IMR-90 (cell line): ENCODE results near the gene AADACL4. TPM values are rescaled to one million over a fixed set of nuclear protein-coding genes. Genes with fewer than 3 reads are reported as not detected.

ENCODE experiments used
- ATAC-seq: fragments of 200-7000 bp; cut with Tn5 transposase; 2 replicates; pipeline ENCODE4 v1.9.1; 2020; ENCODE audit warnings: low read depth, mild to moderate bottlenecking, moderate library complexity
- BruUV-seq: library from RNA; stranded (reverse); fragments of 400-500 nt; replicated peaks from 2 replicates; lab custom pipeline; 2021; lab: Mats Ljungman, UMichigan
- CTCF ChIA-PET: fragments of 300-600 bp; formaldehyde crosslinking; extraction: SDS; loops from one replicate; lab custom pipeline; 2021; ENCODE audit warnings: antibody characterized with exemption; lab: Yijun Ruan, JAX
- POLR2A ChIA-PET: fragments of 300-600 bp; sonication (Branson Sonifier 250); formaldehyde crosslinking; loops from one replicate; lab custom pipeline; 2022; ENCODE audit warnings: antibody characterized with exemption; ENCODE audit not compliant: unreplicated experiment; lab: Charles Lee
- DNase-seq: peaks from one replicate; pipeline ENCODE4 v3.0.0; 2013
- H2AFZ ChIP-seq: replicated peaks from 2 replicates; pipeline ENCODE3; 2013; ENCODE audit warnings: low read length, mild to moderate bottlenecking; ENCODE audit not compliant: poor library complexity
- H2AK5ac ChIP-seq: 2 replicates; pipeline ENCODE4 v1.6.1; 2013; ENCODE audit warnings: low read depth, low read length, inconsistent platforms
- H2AK9ac ChIP-seq: replicated peaks from 2 replicates; pipeline ENCODE3; 2013; ENCODE audit warnings: mild to moderate bottlenecking, low read depth, low read length, moderate library complexity; ENCODE audit not compliant: poor library complexity
- H2BK120ac ChIP-seq: 2 replicates; pipeline ENCODE4 v1.6.1; 2013; ENCODE audit warnings: low read depth, low read length, inconsistent platforms
- H2BK15ac ChIP-seq: 3 replicates; pipeline ENCODE4 v1.6.1; 2013; ENCODE audit warnings: low read depth, low read length, inconsistent platforms
- H2BK20ac ChIP-seq: 2 replicates; pipeline ENCODE4 v1.6.1; 2013; ENCODE audit warnings: low read depth, mild to moderate bottlenecking, inconsistent platforms, low read length, moderate library complexity
- H2BK5ac ChIP-seq: 2 replicates; pipeline ENCODE4 v1.6.1; 2013; ENCODE audit warnings: mild to moderate bottlenecking, low read depth, low read length, inconsistent platforms; ENCODE audit not compliant: poor library complexity, severe bottlenecking
- H3K14ac ChIP-seq: replicated peaks from 2 replicates; pipeline ENCODE4 v1.6.1; 2013; ENCODE audit warnings: low read depth, low read length, inconsistent platforms
- H3K18ac ChIP-seq: 2 replicates; pipeline ENCODE4 v1.6.1; 2013; ENCODE audit warnings: low read depth, low read length, control low read depth
- H3K23ac ChIP-seq: 2 replicates; pipeline ENCODE4 v1.6.1; 2013; ENCODE audit warnings: low read depth, low read length, inconsistent platforms
- H3K27ac ChIP-seq: 2 replicates; pipeline ENCODE4 v1.5.1; 2013; ENCODE audit warnings: mild to moderate bottlenecking, control low read depth, low read length; ENCODE audit not compliant: insufficient read depth
- H3K27me3 ChIP-seq: 2 replicates; pipeline ENCODE4 v1.6.1; 2013; ENCODE audit warnings: low read length; ENCODE audit not compliant: control insufficient read depth, insufficient read depth
- H3K36me3 ChIP-seq: 2 replicates; pipeline ENCODE4 v1.6.1; 2013; ENCODE audit warnings: low read length, mixed read lengths; ENCODE audit not compliant: control insufficient read depth, insufficient read depth
- H3K4ac ChIP-seq: 2 replicates; pipeline ENCODE4 v1.6.1; 2013; ENCODE audit warnings: low read depth, low read length, inconsistent platforms
- H3K4me1 ChIP-seq: 2 replicates; pipeline ENCODE4 v1.6.1; 2013; ENCODE audit warnings: low read length, mixed read lengths; ENCODE audit not compliant: control insufficient read depth, insufficient read depth
- H3K4me2 ChIP-seq: 2 replicates; pipeline ENCODE4 v1.6.1; 2013; ENCODE audit warnings: low read depth, mild to moderate bottlenecking, control low read depth, low read length, moderate library complexity
- H3K4me3 ChIP-seq: 2 replicates; pipeline ENCODE4 v1.5.1; 2013; ENCODE audit warnings: low read depth, mild to moderate bottlenecking, control low read depth, low read length, moderate library complexity; ENCODE audit not compliant: insufficient read depth
- H3K56ac ChIP-seq: 2 replicates; pipeline ENCODE4 v1.6.1; 2013; ENCODE audit warnings: low read length, inconsistent platforms; ENCODE audit not compliant: insufficient read depth; ENCODE audit errors: extremely low read depth
- H3K79me1 ChIP-seq, 2 experiments: 2 replicates each; pipeline ENCODE4 v1.6.1; 2013; ENCODE audit warnings: low read length in 2 of 2, inconsistent platforms in 1 of 2, low read depth in 1 of 2
- H3K9ac ChIP-seq: 2 replicates; pipeline ENCODE4 v1.6.1; 2013; ENCODE audit warnings: low read depth, low read length, control low read depth
- H3K9me1 ChIP-seq: 2 replicates; pipeline ENCODE4 v1.6.1; 2013; ENCODE audit warnings: low read length, inconsistent platforms; ENCODE audit not compliant: insufficient read depth
- H3K9me3 ChIP-seq: 2 replicates; pipeline ENCODE4 v1.6.1; 2013; ENCODE audit warnings: low read length; ENCODE audit not compliant: control insufficient read depth, insufficient read depth
- H4K20me1 ChIP-seq: 2 replicates; pipeline ENCODE4 v1.6.1; 2013; ENCODE audit warnings: low read length, inconsistent platforms; ENCODE audit not compliant: insufficient read depth
- H4K5ac ChIP-seq: 2 replicates; pipeline ENCODE4 v1.6.1; 2013; ENCODE audit warnings: mild to moderate bottlenecking, low read depth, low read length, control low read depth
- H4K8ac ChIP-seq, 2 experiments: 2 replicates each; pipeline ENCODE4 v1.6.1; 2013; ENCODE audit warnings: low read depth in 2 of 2, low read length in 2 of 2, control low read depth in 1 of 2, inconsistent platforms in 1 of 2
- H4K91ac ChIP-seq: 2 replicates; pipeline ENCODE4 v1.6.1; 2013; ENCODE audit warnings: low read depth, low read length, inconsistent platforms; ENCODE audit not compliant: insufficient read depth
- BHLHE40 ChIP-seq: fragments of 150-350 bp; IDR thresholded peaks from 2 replicates; pipeline ENCODE4 v1.6.1; 2016; ENCODE audit warnings: mild to moderate bottlenecking, low read depth, low read length
- CEBPB ChIP-seq: IDR thresholded peaks from 2 replicates; pipeline ENCODE4 v1.6.1; 2012; ENCODE audit warnings: low read depth, low read length, improper control_type of control experiment
- CHD1 ChIP-seq: IDR thresholded peaks from 2 replicates; pipeline ENCODE4 v1.6.1; 2012; ENCODE audit warnings: low read depth, low read length, improper control_type of control experiment
- FOS ChIP-seq: fragments of 150-350 bp; IDR thresholded peaks from 2 replicates; pipeline ENCODE4 v1.6.1; 2016; ENCODE audit warnings: low read depth, low read length
- MAFK ChIP-seq: IDR thresholded peaks from 2 replicates; pipeline ENCODE4 v1.6.1; 2012; ENCODE audit warnings: low read depth, low read length, improper control_type of control experiment
- MAZ ChIP-seq: IDR thresholded peaks from 2 replicates; pipeline ENCODE4 v1.6.1; 2012; ENCODE audit warnings: low read depth, mild to moderate bottlenecking, low read length, improper control_type of control experiment, moderate library complexity, borderline replicate concordance
- MXI1 ChIP-seq: IDR thresholded peaks from 2 replicates; pipeline ENCODE4 v1.6.1; 2012; ENCODE audit warnings: low read depth, mild to moderate bottlenecking, low read length, moderate library complexity, borderline replicate concordance
- NFE2L2 ChIP-seq: fragments of 150-350 bp; IDR thresholded peaks from 2 replicates; pipeline ENCODE4 v1.6.1; 2016; ENCODE audit warnings: low read depth, mild to moderate bottlenecking, low read length
- POLR2A ChIP-seq: IDR thresholded peaks from 2 replicates; pipeline ENCODE4 v1.6.1; 2012; ENCODE audit warnings: mild to moderate bottlenecking, low read depth, low read length
- RAD21 ChIP-seq: IDR thresholded peaks from 2 replicates; pipeline ENCODE4 v1.6.1; 2012; ENCODE audit warnings: low read length, improper control_type of control experiment
- RCOR1 ChIP-seq: IDR thresholded peaks from 2 replicates; pipeline ENCODE4 v1.6.1; 2012; ENCODE audit warnings: mild to moderate bottlenecking, low read length, improper control_type of control experiment; ENCODE audit not compliant: insufficient replicate concordance
- RFX5 ChIP-seq: IDR thresholded peaks from 2 replicates; pipeline ENCODE4 v1.8.0; 2012; ENCODE audit warnings: low read depth, mild to moderate bottlenecking, low read length, moderate library complexity
- SMC3 ChIP-seq: fragments of 150-350 bp; IDR thresholded peaks from 2 replicates; pipeline ENCODE4 v1.6.1; 2016; ENCODE audit warnings: low read depth, mild to moderate bottlenecking, antibody characterized with exemption, low read length, moderate library complexity
- whole genome bisulfite sequencing, 2 experiments: methylation state at CpG; one replicate each; pipeline versions ENCODE4 v1.1.5 to v1.1.7; 2013; ENCODE audit warnings: missing lambda C conversion rate in 2 of 2; ENCODE audit not compliant: insufficient read length in 1 of 2; ENCODE audit errors: extremely low coverage in 2 of 2; 5-methylcytosine and 5-hydroxymethylcytosine counted together
- dilution Hi-C: fragments of 300-500 bp; cut with HindIII; formaldehyde crosslinking; loops from one replicate; pipeline ENCODE4 v1.14.3; 2018; ENCODE audit warnings: low sequenced_read_pairs; ENCODE audit not compliant: unreplicated experiment
- in situ Hi-C: fragments of 300-500 bp; cut with MboI; formaldehyde crosslinking; loops from 3 replicates; pipeline ENCODE4 v1.14.3; 2019; ENCODE audit warnings: low sequenced_read_pairs, inconsistent platforms, mixed read lengths
- intact Hi-C: fragments of 100-400 bp; cut with micrococcal nuclease; formaldehyde crosslinking; loops from 2 replicates; pipeline ENCODE4 v1.10.0; 2022
- polyA plus RNA-seq, 3 experiments: library from polyadenylated mRNA; depleted of rRNA; stranded (reverse); fragments of >200 nt; gene quantifications; 2 replicates each; pipeline ENCODE4 v1.2.3, GENCODE V29; 2012; ENCODE audit warnings: low replicate concordance in 1 of 3
- total RNA-seq: library from RNA; depleted of rRNA; stranded (reverse); fragments of >200 nt; gene quantifications from 2 replicates; pipeline ENCODE4 v1.2.3, GENCODE V29; 2012
- TF ChIP-seq, protein P1 (sequence below): fragments of 150-350 bp; IDR thresholded peaks from 2 replicates; pipeline ENCODE4 v1.6.1; 2016; ENCODE audit warnings: low read depth, mild to moderate bottlenecking, low read length, moderate library complexity, borderline replicate concordance
- TF ChIP-seq, protein P2 (sequence below): conservative IDR thresholded peaks from 2 replicates; pipeline ENCODE4 v1.5.1; 2012; ENCODE audit warnings: mild to moderate bottlenecking, low read depth, low read length, improper control_type of control experiment
- TF ChIP-seq, protein P3 (sequence below): fragments of 150-350 bp; IDR thresholded peaks from 2 replicates; pipeline ENCODE4 v1.6.1; 2017; ENCODE audit warnings: mild to moderate bottlenecking, antibody characterized with exemption, low read length, low read depth

Gene AADACL4
- total and polyA plus RNA-seq, 2 of the 4 experiments (the other 2 are of a cell fraction), result not detected

DNA sequence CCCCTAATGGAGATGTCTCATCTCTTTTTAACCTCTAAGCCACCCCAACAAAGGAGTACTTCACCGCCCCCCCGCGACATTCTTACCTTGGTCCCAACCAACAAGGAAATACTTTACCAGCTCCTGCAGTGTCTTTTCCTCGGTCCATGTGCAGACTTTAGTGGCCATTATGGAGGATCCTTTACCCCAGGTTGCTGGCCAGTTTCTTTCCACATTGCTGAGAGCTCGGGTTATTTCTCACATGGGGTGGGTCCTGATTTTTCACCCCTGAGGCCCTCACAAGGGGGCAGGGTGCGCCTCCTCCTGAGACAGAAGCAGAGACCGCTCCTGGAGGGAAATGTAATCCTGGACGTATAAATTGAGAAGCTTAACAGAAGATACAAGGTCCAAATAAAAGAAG, 69.0 kb downstream of the AADACL4 start:
- CTCF ChIA-PET, result no interaction called here
- no CpG with 5 or more reads among the region's 8 CpGs for WGBS, 2 experiments

More for the DNA sequence above, 69.0 kb downstream of the AADACL4 start:
- H3K23ac ChIP-seq, result no peak overlapping the region
- H2BK15ac ChIP-seq, result no peak overlapping the region
- no peak overlapping the region for H3K9ac ChIP-seq
- no peak for TF ChIP-seq MAZ
- TF ChIP-seq, protein P1, sequence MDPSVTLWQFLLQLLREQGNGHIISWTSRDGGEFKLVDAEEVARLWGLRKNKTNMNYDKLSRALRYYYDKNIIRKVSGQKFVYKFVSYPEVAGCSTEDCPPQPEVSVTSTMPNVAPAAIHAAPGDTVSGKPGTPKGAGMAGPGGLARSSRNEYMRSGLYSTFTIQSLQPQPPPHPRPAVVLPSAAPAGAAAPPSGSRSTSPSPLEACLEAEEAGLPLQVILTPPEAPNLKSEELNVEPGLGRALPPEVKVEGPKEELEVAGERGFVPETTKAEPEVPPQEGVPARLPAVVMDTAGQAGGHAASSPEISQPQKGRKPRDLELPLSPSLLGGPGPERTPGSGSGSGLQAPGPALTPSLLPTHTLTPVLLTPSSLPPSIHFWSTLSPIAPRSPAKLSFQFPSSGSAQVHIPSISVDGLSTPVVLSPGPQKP, result no peak
- TF ChIP-seq RAD21, result no peak
- TF ChIP-seq POLR2A, result no peak
- TF ChIP-seq, protein P2, sequence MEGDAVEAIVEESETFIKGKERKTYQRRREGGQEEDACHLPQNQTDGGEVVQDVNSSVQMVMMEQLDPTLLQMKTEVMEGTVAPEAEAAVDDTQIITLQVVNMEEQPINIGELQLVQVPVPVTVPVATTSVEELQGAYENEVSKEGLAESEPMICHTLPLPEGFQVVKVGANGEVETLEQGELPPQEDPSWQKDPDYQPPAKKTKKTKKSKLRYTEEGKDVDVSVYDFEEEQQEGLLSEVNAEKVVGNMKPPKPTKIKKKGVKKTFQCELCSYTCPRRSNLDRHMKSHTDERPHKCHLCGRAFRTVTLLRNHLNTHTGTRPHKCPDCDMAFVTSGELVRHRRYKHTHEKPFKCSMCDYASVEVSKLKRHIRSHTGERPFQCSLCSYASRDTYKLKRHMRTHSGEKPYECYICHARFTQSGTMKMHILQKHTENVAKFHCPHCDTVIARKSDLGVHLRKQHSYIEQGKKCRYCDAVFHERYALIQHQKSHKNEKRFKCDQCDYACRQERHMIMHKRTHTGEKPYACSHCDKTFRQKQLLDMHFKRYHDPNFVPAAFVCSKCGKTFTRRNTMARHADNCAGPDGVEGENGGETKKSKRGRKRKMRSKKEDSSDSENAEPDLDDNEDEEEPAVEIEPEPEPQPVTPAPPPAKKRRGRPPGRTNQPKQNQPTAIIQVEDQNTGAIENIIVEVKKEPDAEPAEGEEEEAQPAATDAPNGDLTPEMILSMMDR, result no peak
- no peak for TF ChIP-seq RCOR1
- no peak for TF ChIP-seq CEBPB
- TF ChIP-seq RFX5, result no peak
- TF ChIP-seq CHD1, result no peak
- TF ChIP-seq SMC3, result no peak
- TF ChIP-seq BHLHE40, result no peak
- no peak for TF ChIP-seq MXI1
- no peak for TF ChIP-seq NFE2L2
- TF ChIP-seq, protein P3, sequence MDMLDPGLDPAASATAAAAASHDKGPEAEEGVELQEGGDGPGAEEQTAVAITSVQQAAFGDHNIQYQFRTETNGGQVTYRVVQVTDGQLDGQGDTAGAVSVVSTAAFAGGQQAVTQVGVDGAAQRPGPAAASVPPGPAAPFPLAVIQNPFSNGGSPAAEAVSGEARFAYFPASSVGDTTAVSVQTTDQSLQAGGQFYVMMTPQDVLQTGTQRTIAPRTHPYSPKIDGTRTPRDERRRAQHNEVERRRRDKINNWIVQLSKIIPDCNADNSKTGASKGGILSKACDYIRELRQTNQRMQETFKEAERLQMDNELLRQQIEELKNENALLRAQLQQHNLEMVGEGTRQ, result no peak
- TF ChIP-seq FOS, result no peak
- no peak for TF ChIP-seq MAFK
- no peak overlapping the region for H2AK5ac ChIP-seq
- H3K56ac ChIP-seq, result no peak overlapping the region
- no peak overlapping the region for H4K5ac ChIP-seq
- no peak overlapping the region for H3K14ac ChIP-seq
- dilution Hi-C loops (no loop called here), in situ Hi-C loops (no loop called here), intact Hi-C loops (no loop called here)
- no peaks in the 10 kb centered on the region for H3K79me1 ChIP-seq
- H3K36me3 ChIP-seq, result no peaks in the 10 kb centered on the region
- DNase-seq (no peak), ATAC-seq (no peak)
- no peak overlapping the region for H4K8ac ChIP-seq
- H3K9me3 ChIP-seq, result no peaks in the 10 kb centered on the region
- no peak overlapping the region for H3K27ac ChIP-seq
- H4K91ac ChIP-seq, result no peak overlapping the region
- BruUV-seq, result no TSS peak
- no peak overlapping the region for H3K4me2 ChIP-seq
- H3K27me3 ChIP-seq, result no peaks in the 10 kb centered on the region
- no peak overlapping the region for H3K4ac ChIP-seq
- no peak overlapping the region for H2BK5ac ChIP-seq
- H3K4me1 ChIP-seq, result no peaks in the 10 kb centered on the region
- no peak overlapping the region for H2AFZ ChIP-seq
- no peaks in the 10 kb centered on the region for H4K20me1 ChIP-seq
- H2AK9ac ChIP-seq, result no peak overlapping the region
- H3K9me1 ChIP-seq, result no peaks in the 10 kb centered on the region
- H2BK20ac ChIP-seq, result no peak overlapping the region
- H2BK120ac ChIP-seq, result no peak overlapping the region
- POLR2A ChIA-PET, result no interaction called here
- no peak overlapping the region for H3K18ac ChIP-seq
- H3K4me3 ChIP-seq, result no peak overlapping the region
